ENCODE measurements around the gene XRCC1. TPM values are rescaled to one million over a fixed set of nuclear protein-coding genes. Genes with fewer than 3 reads are reported as not detected.

The XRCC1 gene
- total and polyA plus RNA-seq, 2 of the 4 experiments (the other 2 are of a cell fraction), result 12.5 to 21.3 TPM

- H3K27ac ChIP-seq (ENCODE audit: insufficient read depth, low read length), result no peak overlapping the region
- no peak overlapping the region for H3K4me3 ChIP-seq (ENCODE audit: insufficient read depth, low read depth, low read length)
- dilution Hi-C loops (cut with HindIII; ENCODE audit: low sequenced_read_pairs, unreplicated experiment), result no loop called here
- in situ Hi-C loops (cut with MboI; ENCODE audit: low sequenced_read_pairs), result no loop called here
- H4K5ac ChIP-seq (ENCODE audit: low read depth, low read length), result no peak overlapping the region
- TF ChIP-seq MAFK (IDR thresholded peaks at IDR 0.05; ENCODE audit: low read depth, low read length), result no peak
- no peak for TF ChIP-seq BHLHE40 (IDR thresholded peaks at IDR 0.05; ENCODE audit: low read depth, low read length)
- TF ChIP-seq POLR2A (IDR thresholded peaks at IDR 0.05; ENCODE audit: low read depth, low read length), result no peak
- TF ChIP-seq SMC3 (IDR thresholded peaks at IDR 0.05; ENCODE audit: low read depth, low read length), result no peak
- no peak for TF ChIP-seq NFE2L2 (IDR thresholded peaks at IDR 0.05; ENCODE audit: low read depth, low read length)
- no peak for TF ChIP-seq RFX5 (IDR thresholded peaks at IDR 0.05; ENCODE audit: low read depth, low read length)
- no peak for TF ChIP-seq RAD21 (IDR thresholded peaks at IDR 0.05; ENCODE audit: low read length)
- no peak for TF ChIP-seq CEBPB (IDR thresholded peaks at IDR 0.05; ENCODE audit: low read depth, low read length)
- TF ChIP-seq FOS (IDR thresholded peaks at IDR 0.05; ENCODE audit: low read depth, low read length), result no peak
- TF ChIP-seq MXI1 (IDR thresholded peaks at IDR 0.05; ENCODE audit: borderline replicate concordance, low read depth, low read length), result no peak
- TF ChIP-seq USF2 (IDR thresholded peaks at IDR 0.05; ENCODE audit: low read depth, low read length), result no peak
- TF ChIP-seq RCOR1 (IDR thresholded peaks at IDR 0.05; ENCODE audit: insufficient replicate concordance, low read length), result no peak
- TF ChIP-seq MAZ (IDR thresholded peaks at IDR 0.05; ENCODE audit: borderline replicate concordance, low read depth, low read length), result no peak
- TF ChIP-seq ELK1 (IDR thresholded peaks at IDR 0.05; ENCODE audit: borderline replicate concordance, low read depth, low read length), result no peak
- no peak overlapping the region for H3K14ac ChIP-seq (replicated peaks; ENCODE audit: low read depth, low read length)
- no peak overlapping the region for H3K23ac ChIP-seq (ENCODE audit: low read depth, low read length)
- H3K4ac ChIP-seq (ENCODE audit: low read depth, low read length), result no peak overlapping the region
- H3K36me3 ChIP-seq (ENCODE audit: control insufficient read depth, insufficient read depth, low read length), result peaks cover 15% of the 10 kb centered on the region
- H3K9me3 ChIP-seq (ENCODE audit: control insufficient read depth, insufficient read depth, low read length), result no peaks in the 10 kb centered on the region
- no peak overlapping the region for H2BK120ac ChIP-seq (ENCODE audit: low read depth, low read length)
- BruUV-seq (replicated peaks), result no TSS peak
- intact Hi-C loops (cut with micrococcal nuclease), result no loop called here
- H4K91ac ChIP-seq (ENCODE audit: insufficient read depth, low read depth, low read length), result no peak overlapping the region
- no peak overlapping the region for H3K18ac ChIP-seq (ENCODE audit: low read depth, low read length)
- DNase-seq (no peak), ATAC-seq (ENCODE audit: low read depth) (no peak)
- H3K9me1 ChIP-seq (ENCODE audit: insufficient read depth, low read length), result peaks cover 9% of the 10 kb centered on the region
- no peak overlapping the region for H2BK20ac ChIP-seq (ENCODE audit: low read depth, low read length)
- no peak overlapping the region for H3K4me2 ChIP-seq (ENCODE audit: low read depth, low read length)
- H2AK5ac ChIP-seq (ENCODE audit: low read depth, low read length), result no peak overlapping the region
- H3K56ac ChIP-seq (ENCODE audit: extremely low read depth, insufficient read depth, low read length), result no peak overlapping the region
- H3K79me1 ChIP-seq (ENCODE audit: low read depth in 1 of 2, low read length in 2 of 2), result peaks cover 18 to 39% of the 10 kb centered on the region in 2 experiments
- H4K20me1 ChIP-seq (ENCODE audit: insufficient read depth, low read length), result peaks cover 17% of the 10 kb centered on the region
- no peak overlapping the region for H2BK5ac ChIP-seq (ENCODE audit: low read depth, low read length, poor library complexity, severe bottlenecking)
- H3K4me1 ChIP-seq (ENCODE audit: control insufficient read depth, insufficient read depth, low read length), result no peaks in the 10 kb centered on the region
- no peak overlapping the region for H2AK9ac ChIP-seq (replicated peaks; ENCODE audit: low read depth, low read length, poor library complexity)
- no peak overlapping the region for H4K8ac ChIP-seq (ENCODE audit: low read depth in 2 of 2, low read length in 2 of 2)
- ChIA-PET POLR2A (ENCODE audit: unreplicated experiment) (no interaction called here), CTCF (no interaction called here)
- no peak overlapping the region for H2BK15ac ChIP-seq (ENCODE audit: low read depth, low read length)
- H2AFZ ChIP-seq (replicated peaks; ENCODE audit: low read length, poor library complexity), result no peak overlapping the region
- WGBS, 2 experiments (ENCODE audit: extremely low coverage in 2 of 2, insufficient read length in 1 of 2), result 100% methylated on average over 1 of the region's 7 CpGs; no CpG with 5 or more reads in 1 of the 2 experiments
- H3K9ac ChIP-seq (ENCODE audit: low read depth, low read length), result no peak overlapping the region
- no peaks in the 10 kb centered on the region for H3K27me3 ChIP-seq (ENCODE audit: control insufficient read depth, insufficient read depth, low read length)
Measured at GRCh38 chr19:43606569-43607229, 31.4 kb upstream of the XRCC1 start.
